ENCODE data around the gene B3GALT4.

- TF ChIP-seq, protein P1, sequence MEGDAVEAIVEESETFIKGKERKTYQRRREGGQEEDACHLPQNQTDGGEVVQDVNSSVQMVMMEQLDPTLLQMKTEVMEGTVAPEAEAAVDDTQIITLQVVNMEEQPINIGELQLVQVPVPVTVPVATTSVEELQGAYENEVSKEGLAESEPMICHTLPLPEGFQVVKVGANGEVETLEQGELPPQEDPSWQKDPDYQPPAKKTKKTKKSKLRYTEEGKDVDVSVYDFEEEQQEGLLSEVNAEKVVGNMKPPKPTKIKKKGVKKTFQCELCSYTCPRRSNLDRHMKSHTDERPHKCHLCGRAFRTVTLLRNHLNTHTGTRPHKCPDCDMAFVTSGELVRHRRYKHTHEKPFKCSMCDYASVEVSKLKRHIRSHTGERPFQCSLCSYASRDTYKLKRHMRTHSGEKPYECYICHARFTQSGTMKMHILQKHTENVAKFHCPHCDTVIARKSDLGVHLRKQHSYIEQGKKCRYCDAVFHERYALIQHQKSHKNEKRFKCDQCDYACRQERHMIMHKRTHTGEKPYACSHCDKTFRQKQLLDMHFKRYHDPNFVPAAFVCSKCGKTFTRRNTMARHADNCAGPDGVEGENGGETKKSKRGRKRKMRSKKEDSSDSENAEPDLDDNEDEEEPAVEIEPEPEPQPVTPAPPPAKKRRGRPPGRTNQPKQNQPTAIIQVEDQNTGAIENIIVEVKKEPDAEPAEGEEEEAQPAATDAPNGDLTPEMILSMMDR (IDR thresholded peaks at IDR 0.05; ENCODE audit: insufficient read depth, low read length, poor library complexity, severe bottlenecking) = no peak
- TF ChIP-seq EZH2phosphoT487 (conservative IDR thresholded peaks at IDR 0.05; ENCODE audit: low read length) = no peak
These were observed 17.9 kb upstream of the B3GALT4 start for GRCh38 chr6:33259032-33259431.
